ENCODE data around the gene ORM1. TPM values are rescaled to one million over a fixed set of nuclear protein-coding genes. Genes with fewer than 3 reads are reported as not detected.

ORM1 gene
- total and polyA plus RNA-seq, 2 of the 8 experiments (the other 6 are each of a cell fraction or from before 2014, with no cell fraction given), result 0.32 TPM; not detected in 1

- no peaks in the 10 kb centered on the region for H3K79me1 ChIP-seq (ENCODE audit: low read depth, low read length)
- no peak overlapping the region for H3K18ac ChIP-seq (ENCODE audit: extremely low read depth, low read length)
- peaks cover 12 to 53% (median 34%) of the 10 kb centered on the region in 4 experiments for H3K36me3 ChIP-seq (ENCODE audit: control insufficient read depth in 2 of 4, insufficient read depth in 4 of 4, low read length in 3 of 4)
- WGBS, 2 experiments (ENCODE audit: extremely low coverage in 1 of 2, insufficient coverage in 1 of 2, insufficient read length in 1 of 2, insufficient replicate concordance in 2 of 2, low coverage in 1 of 2, low lambda C conversion rate in 2 of 2, missing lambda C conversion rate in 1 of 2), result 82% methylated on average over 16 of the region's 16 CpGs; no CpG with 5 or more reads in 1 of the 2 experiments
- peaks cover 0 to 2% of the 10 kb centered on the region in 2 experiments for H4K20me1 ChIP-seq (replicated peaks in 1 of 2; ENCODE audit: control insufficient read depth in 1 of 2, insufficient read depth in 2 of 2, low read length in 2 of 2)
- no peak overlapping the region for H4K91ac ChIP-seq (replicated peaks; ENCODE audit: insufficient read length, low read length)
- H3K23ac ChIP-seq (ENCODE audit: insufficient read length), result no peak overlapping the region
- H3K23me2 ChIP-seq (ENCODE audit: low read depth, low read length), result no peaks in the 10 kb centered on the region
- H3K4me3 ChIP-seq (ENCODE audit: extremely low read depth in 1 of 4, insufficient read depth in 2 of 4, low read depth in 3 of 4, low read length in 4 of 4), result no peak overlapping the region
- no peak overlapping the region for H3K56ac ChIP-seq (replicated peaks; ENCODE audit: insufficient read length, low read depth, low read length)
- no peak overlapping the region for H3K4me2 ChIP-seq (ENCODE audit: insufficient read depth in 1 of 2, low read depth in 2 of 2, low read length in 2 of 2)
- H2BK5ac ChIP-seq (ENCODE audit: low read depth, low read length), result no peak overlapping the region
- no peaks in the 10 kb centered on the region for H3K27me3 ChIP-seq (replicated peaks in 1 of 4; ENCODE audit: control insufficient read depth in 3 of 4, extremely low read depth in 1 of 4, insufficient read depth in 3 of 4, low read length in 3 of 4)
- no peak overlapping the region for H4K8ac ChIP-seq (ENCODE audit: extremely low read depth, insufficient read depth, low read length)
- H3K27ac ChIP-seq (ENCODE audit: low read depth, low read length), result no peak overlapping the region
- ChIA-PET CTCF (ENCODE audit: partially characterized antibody) (interaction anchor here (0.6 to 3.4 kb wide), 33 partner anchors 10 to 342 kb away, joined by 3 to 21 read pairs (median 4); partner anchors contain the start of gene AKNA), POLR2A (ENCODE audit: partially characterized antibody) (interaction anchor here (0.6 to 2.9 kb wide), 3 partner anchors 8 to 57 kb away, joined by 3 to 9 read pairs (median 6); no protein-coding TSS in a partner anchor)
- TF ChIP-seq HDAC2 (IDR thresholded peaks at IDR 0.05; ENCODE audit: borderline replicate concordance in 1 of 2, low read depth in 2 of 2, low read length in 2 of 2) (peak in 1 of 2 experiments; percentile 49; a peak in 1 of 4 replicates), RAD21 (IDR thresholded peaks at IDR 0.05 in 1 of 2, conservative IDR thresholded peaks at IDR 0.05 in 1 of 2; ENCODE audit: low read depth in 2 of 2, low read length in 2 of 2) (peak; percentile 84 to 85), MAX (IDR thresholded peaks at IDR 0.05) (no peak), KDM1A (IDR thresholded peaks at IDR 0.05; ENCODE audit: borderline replicate concordance, low read length) (peak; percentile 78)
- TF ChIP-seq, protein P1, sequence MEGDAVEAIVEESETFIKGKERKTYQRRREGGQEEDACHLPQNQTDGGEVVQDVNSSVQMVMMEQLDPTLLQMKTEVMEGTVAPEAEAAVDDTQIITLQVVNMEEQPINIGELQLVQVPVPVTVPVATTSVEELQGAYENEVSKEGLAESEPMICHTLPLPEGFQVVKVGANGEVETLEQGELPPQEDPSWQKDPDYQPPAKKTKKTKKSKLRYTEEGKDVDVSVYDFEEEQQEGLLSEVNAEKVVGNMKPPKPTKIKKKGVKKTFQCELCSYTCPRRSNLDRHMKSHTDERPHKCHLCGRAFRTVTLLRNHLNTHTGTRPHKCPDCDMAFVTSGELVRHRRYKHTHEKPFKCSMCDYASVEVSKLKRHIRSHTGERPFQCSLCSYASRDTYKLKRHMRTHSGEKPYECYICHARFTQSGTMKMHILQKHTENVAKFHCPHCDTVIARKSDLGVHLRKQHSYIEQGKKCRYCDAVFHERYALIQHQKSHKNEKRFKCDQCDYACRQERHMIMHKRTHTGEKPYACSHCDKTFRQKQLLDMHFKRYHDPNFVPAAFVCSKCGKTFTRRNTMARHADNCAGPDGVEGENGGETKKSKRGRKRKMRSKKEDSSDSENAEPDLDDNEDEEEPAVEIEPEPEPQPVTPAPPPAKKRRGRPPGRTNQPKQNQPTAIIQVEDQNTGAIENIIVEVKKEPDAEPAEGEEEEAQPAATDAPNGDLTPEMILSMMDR (IDR thresholded peaks at IDR 0.05; ENCODE audit: control extremely low read depth in 1 of 3, insufficient read depth in 1 of 3, low read depth in 1 of 3, low read length in 3 of 3), result peak; percentile 81 to 91 (median 89)
- no peak overlapping the region for H3K9ac ChIP-seq (replicated peaks in 1 of 4; ENCODE audit: extremely low read depth in 1 of 4, low read depth in 3 of 4, low read length in 3 of 4)
- H3K79me2 ChIP-seq (ENCODE audit: control insufficient read depth in 1 of 2, insufficient read depth in 2 of 2, low read length in 2 of 2), result no peaks in the 10 kb centered on the region
- no peak overlapping the region for H2BK120ac ChIP-seq (replicated peaks; ENCODE audit: low read depth, low read length)
- no peak overlapping the region for H2BK20ac ChIP-seq (ENCODE audit: low read length)
- no peak overlapping the region for H2AK5ac ChIP-seq (ENCODE audit: low read depth, low read length)
- FAIRE-seq, result peak; percentile 57
- no peak overlapping the region for H3K14ac ChIP-seq (ENCODE audit: insufficient read length)
- H2BK15ac ChIP-seq (ENCODE audit: low read length), result no peak overlapping the region
- H3K4ac ChIP-seq (replicated peaks; ENCODE audit: insufficient read length, low read depth, low read length), result no peak overlapping the region
- no peak overlapping the region for H2AFZ ChIP-seq (ENCODE audit: low read length)
- peak; percentile 38 to 85 for DNase-seq (ENCODE audit: low read depth in 1 of 2, low spot score in 2 of 2)
- no peak overlapping the region for H2BK12ac ChIP-seq (ENCODE audit: low read depth, low read length)
- no peaks in the 10 kb centered on the region for H3K4me1 ChIP-seq (replicated peaks in 1 of 4; ENCODE audit: control insufficient read depth in 3 of 4, insufficient read depth in 4 of 4, low read length in 3 of 4)
- no peak overlapping the region for H4K5ac ChIP-seq (ENCODE audit: insufficient read length, low read depth, low read length)
- H3K9me3 ChIP-seq (ENCODE audit: insufficient read depth in 2 of 2, low read depth in 1 of 2, low read length in 1 of 2), result no peaks in the 10 kb centered on the region
Observed at GRCh38 chr9:114339130-114339908, 16.4 kb downstream of the ORM1 start.

All from H1 (cell line).